HUDEP-2 (cell line): Measurements from ENCODE around the gene HAPSTR1.

Experiments
- DNase-seq, 76 experiments: peaks; one replicate each; lab custom pipeline; 2025; ENCODE audit not compliant: unreplicated experiment in 76 of 76; lab: John Stamatoyannopoulos, UW

The HAPSTR1 gene

GRCh38 chr16:9118170-9118569 lies 26.7 kb downstream of the HAPSTR1 start:
- no peak for DNase-seq

DNA sequence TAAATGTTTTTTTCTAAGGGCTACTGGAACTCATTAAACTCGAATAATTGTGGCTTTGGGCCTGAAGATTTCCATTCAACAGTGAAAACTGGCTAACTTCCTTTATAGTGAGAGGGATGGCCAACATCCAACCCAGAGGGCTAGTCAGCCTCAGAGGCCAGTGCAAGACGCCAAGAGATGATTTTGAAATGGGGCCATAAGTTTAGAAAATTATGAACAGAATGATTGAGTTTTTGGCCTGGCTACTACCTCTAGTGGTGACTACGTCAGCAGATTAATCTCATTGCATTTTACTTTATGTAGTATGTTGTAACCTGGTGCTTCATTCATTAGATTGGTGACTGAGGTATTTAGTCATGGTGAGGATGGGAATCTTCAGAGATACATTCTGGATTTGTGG lies 28.4 kb downstream of the HAPSTR1 start:
- no peak for DNase-seq

DNA sequence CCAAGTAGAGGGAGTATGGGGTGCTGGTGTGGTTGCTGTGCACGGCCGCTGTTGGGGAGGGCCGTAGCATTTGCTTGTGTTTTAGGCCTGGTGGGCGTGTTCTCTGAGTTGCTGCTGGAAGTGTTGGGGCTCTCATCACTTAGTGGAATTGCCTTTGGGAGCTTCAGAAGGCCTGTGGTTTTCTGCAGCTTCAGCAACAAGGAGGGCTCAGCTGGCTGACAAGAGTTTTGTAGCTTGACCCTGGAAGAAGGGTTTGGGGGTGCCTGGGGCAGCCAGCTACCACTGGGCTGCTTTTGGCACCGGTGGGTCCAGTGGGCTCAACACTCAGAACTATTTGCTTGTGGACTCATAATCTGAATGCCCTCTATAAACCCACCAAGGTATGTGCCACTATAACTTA lies 30.9 kb downstream of the HAPSTR1 start:
- DNase-seq: no peak

DNA sequence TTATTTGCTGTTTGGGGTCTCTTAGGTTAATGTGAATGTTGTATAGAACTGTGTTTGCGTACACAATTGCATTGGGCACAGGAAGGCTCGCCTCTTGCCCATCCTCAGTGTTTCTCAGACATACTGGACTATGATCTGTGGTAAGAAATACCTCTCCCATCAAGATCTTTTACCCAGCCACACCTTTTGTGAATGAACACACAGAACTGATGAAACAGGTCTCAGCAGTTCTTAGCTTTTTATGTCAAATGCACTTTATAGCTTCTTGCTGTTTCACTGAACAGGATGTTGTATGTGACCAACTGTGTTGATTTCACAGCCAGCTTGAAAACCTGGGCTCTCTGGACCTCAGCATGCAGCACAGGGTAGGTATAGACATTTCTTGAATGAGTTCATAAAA lies 31.5 kb downstream of the HAPSTR1 start:
- DNase-seq: no peak

- DNase-seq: no peak
These were observed 32.0 kb downstream of the HAPSTR1 start for GRCh38 chr16:9123401-9123800.

GRCh38 chr16:9123871-9124270 lies 32.4 kb downstream of the HAPSTR1 start:
- peak in 1 of 76 experiments; percentile 10 for DNase-seq

DNA sequence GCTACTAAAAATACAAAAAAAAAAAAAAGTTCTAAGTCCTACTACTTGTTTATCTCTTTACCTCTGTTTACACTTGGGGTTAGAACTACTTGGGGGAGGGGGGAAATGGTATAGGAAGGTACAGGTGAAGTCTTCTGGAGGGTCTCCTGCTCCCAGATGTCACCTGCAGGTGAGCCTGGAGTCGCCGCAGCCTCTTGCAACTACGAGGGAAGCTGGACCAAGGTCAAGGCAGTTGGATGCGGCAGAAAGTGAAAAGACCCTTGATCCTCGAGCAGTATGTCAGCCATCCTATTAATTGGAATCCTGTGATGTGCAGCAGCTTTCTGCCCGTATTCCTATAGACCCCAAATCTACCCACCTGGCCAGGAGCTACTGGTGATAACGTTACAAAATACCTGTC lies 33.0 kb downstream of the HAPSTR1 start:
- no peak for DNase-seq

DNA sequence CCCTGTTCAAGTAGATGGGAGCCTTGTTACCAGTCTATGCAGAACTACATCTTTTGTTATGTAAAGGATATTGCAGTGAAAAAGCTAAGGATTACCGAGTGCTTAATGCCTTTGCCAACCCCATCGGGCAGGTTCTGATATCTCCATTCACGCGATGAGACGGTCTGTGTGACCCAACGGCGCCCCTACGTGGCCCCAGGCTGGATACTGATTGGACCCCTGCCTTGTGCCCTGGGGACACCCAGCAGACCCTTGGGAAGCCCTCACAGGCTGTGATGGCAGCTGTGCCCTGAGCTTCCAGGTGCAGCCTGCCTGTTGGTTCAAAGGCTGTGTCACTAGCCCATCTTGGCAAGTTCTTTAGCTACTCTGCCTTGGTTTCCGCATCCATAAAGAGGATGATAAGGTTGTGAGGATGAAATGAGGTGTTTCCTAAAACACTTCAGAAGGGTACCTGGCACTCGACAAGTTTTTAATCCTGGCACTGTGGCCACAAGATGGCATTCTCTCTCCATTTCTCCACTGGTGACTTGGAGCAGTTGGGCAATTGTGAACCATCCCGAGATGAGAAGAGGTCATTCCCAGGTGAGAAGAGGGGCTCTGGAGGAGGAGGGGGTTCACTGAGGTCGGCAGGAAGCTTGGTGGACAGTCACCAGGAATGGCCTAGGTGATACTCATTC lies 33.6 kb downstream of the HAPSTR1 start:
- no peak for DNase-seq

DNA sequence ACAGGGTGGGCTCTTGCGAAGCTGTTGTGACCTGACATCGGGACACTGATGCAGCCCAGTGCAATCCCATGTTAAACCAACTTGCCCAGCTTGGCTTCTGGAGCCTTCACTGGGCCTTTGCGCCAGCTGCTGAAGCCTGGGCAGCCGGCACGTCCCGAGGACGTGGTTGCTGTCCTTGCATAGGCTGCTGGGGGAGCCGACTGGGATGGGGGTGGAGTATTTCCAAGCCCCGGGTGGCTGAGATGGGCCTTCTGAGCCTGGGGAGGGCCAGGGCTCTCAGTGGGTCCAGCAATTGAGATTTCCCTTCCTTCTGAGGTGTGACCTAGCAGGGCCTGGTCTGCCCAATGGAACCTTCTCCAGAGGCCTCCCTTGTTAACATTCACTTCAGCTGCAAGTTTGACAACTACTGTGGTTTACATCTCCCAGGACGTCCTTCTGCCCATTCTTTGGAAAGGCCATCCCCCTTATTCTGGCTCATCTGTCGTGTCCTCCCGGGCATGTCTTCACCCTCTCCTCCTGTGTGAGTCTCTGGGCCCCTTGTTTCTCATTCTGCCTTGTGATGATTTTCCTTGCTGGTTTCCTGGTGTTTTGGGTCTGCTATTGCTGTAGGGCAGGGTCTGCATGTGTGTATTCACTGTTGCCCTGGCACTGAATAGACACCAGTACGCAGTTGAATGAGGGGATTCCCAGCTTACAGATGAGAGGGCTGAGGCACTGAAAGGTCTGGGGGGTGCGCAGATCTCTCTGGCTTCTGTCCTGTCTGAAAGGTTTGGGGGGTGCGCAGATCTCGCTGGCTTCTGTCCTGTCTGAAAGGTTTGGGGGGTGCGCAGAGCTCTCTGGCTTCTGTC lies 34.4 kb downstream of the HAPSTR1 start:
- no peak for DNase-seq

DNA sequence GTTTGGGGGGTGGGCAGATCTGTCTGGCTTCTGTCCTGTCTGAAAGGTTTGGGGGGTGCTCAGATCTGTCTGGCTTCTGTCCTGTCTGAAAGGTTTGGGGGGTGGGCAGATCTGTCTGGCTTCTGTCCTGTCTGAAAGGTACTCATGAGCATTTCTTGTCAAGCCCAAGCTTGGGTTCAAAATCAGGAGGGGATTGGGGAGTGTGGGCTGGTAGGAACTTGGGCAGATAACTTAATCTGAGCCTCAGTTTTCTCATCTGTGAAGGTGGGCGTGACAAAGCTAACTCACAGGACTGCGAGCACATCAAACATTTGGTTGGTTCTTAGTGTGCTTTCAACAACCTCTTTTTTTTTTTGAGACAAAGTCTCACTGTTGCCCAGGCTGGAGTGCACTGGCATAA lies 35.2 kb downstream of the HAPSTR1 start:
- DNase-seq: no peak

- no peak for DNase-seq
These were observed 37.2 kb downstream of the HAPSTR1 start for GRCh38 chr16:9128346-9129342.

DNA sequence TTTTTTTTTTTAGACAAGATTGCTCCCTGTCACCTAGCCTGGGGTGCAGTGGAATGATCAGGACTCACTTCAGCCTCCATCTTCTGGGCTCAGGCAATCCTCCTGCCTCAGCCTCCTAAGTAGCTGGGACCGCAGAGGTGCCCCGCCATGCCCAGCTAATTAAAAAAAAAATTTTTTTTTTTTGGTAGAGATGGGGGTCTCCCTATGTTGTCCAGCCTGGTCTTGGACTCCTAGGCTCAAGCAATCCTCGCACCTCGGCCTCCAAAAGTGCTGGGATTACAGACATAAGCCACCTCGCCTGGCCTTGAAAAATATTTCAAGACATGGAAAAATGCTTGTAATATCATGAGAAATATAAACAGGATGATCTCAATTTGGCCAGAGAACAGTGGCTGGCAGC lies 42.9 kb downstream of the HAPSTR1 start:
- DNase-seq: no peak

DNA sequence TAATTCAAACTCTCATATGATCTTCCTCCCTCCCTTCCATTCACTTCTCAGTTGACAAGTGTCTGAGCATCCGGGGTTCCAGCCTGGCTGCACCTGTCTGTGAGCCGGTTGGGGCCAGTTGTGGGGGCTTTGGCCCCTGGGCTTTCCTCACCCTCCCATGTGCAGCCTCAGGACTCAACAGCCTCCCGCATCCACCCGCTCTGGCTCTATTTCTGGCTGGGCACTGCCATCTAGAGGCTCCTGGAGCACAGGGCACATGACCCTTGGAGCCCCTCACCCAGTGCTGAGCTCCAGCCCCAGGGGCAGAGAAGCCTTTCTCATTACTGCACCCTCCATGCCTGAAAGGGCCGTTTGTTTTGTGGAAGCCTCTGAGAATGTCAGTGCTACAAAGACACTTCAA lies 43.3 kb downstream of the HAPSTR1 start:
- peak in 35 of 76 experiments; percentile 5 to 38 (median 17) for DNase-seq

DNA sequence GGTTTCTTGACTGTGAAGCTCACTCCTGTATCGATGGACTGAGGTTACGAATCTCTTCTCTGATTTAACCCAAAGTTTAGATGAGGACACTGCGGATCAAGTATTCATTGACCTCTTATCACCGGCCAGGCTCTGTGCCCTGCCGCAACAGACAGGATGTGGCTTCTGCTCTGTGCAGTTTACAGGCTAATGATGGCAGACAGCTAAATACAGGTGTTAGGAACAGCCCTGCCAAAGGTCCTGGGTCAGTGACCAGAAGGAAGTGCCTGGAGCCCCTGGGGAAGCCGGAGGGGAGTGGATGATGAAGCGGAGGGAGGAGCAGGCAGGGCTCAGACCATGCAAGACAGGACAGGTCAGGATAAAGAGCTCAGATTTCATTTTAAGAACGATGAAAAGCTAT lies 44.4 kb downstream of the HAPSTR1 start:
- peak in 4 of 76 experiments; percentile 4 to 23 (median 10) for DNase-seq

- no peak for DNase-seq
These were observed 45.2 kb downstream of the HAPSTR1 start for GRCh38 chr16:9136596-9136995.

DNA sequence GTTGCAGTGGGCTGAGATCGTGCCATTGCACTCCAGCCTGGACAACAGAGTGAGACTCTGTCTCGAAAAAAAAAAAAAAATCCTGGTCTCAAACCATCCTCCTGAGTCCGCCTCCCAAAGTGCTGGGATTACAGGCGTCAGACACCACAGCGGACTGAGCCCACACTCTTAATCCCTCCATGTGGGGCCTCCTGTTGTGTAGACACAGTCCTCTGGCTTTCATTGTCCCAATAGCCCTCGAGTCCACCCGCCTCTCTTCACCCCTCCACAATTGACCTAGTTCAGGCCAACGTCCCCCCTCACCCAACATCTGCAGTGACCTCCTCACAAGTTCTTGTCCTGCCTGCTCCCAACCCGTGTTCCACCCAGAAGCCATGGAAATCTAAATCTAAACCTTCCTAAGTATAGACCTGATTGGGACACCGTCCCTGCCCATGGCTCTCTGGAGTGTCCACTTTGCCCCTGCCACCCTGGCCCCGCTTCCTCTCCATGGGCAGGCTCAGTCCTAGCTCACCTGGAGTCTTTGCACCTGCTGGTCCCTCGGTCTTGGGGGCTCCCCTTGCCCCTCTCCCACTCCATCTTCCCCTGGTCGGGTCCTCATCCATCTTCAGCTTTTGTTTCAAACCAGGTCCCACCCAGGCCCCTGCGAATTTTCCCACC lies 46.7 kb downstream of the HAPSTR1 start:
- no peak for DNase-seq

GRCh38 chr16:9138731-9139501 lies 47.5 kb downstream of the HAPSTR1 start:
- peak in 53 of 76 experiments; percentile 1 to 62 (median 40) for DNase-seq

GRCh38 chr16:9139965-9140364 lies 48.5 kb downstream of the HAPSTR1 start:
- peak in 6 of 76 experiments; percentile 4 to 26 (median 14) for DNase-seq
